ENCODE results near the gene PDS5A.

Gene PDS5A

DNA sequence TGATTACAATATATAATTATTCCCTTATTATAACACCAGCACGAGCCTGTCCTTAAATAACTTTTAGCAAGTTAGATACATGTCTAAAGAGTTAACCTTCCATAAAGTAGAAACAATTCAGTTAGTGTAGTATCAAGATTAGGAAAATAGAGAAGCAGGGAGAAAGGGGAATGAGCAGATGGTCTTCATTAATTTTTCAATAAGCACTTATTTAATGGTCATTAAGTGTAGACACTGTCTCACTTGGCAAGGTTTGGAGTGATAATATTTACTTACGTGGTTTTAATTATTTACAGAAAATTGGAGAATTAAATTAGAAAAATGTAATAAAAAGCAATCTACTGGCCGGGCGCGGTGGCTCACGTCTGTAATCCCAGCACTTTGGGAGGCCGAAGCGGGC lies 99.7 kb downstream of the PDS5A start:
- H3K4me3 ChIP-seq (ENCODE audit: insufficient read depth, low read depth, low read length): no peak overlapping the region
- no peaks in the 10 kb centered on the region for H3K27me3 ChIP-seq (ENCODE audit: control insufficient read depth, insufficient read depth, low read length, poor library complexity, severe bottlenecking)
- peaks cover 15% of the 10 kb centered on the region for H3K36me3 ChIP-seq (ENCODE audit: control insufficient read depth, insufficient read depth, low read length)
- WGBS, 2 experiments: 93 to 98% methylated on average over 7 to 8 of the region's 8 CpGs
- no peaks in the 10 kb centered on the region for H3K4me1 ChIP-seq (ENCODE audit: control insufficient read depth, insufficient read depth, low read length)
- H3K9me3 ChIP-seq (ENCODE audit: control insufficient read depth, low read length): no peaks in the 10 kb centered on the region
- H3K27ac ChIP-seq (ENCODE audit: insufficient read depth, low read depth, low read length, poor library complexity, severe bottlenecking): no peak overlapping the region

DNA sequence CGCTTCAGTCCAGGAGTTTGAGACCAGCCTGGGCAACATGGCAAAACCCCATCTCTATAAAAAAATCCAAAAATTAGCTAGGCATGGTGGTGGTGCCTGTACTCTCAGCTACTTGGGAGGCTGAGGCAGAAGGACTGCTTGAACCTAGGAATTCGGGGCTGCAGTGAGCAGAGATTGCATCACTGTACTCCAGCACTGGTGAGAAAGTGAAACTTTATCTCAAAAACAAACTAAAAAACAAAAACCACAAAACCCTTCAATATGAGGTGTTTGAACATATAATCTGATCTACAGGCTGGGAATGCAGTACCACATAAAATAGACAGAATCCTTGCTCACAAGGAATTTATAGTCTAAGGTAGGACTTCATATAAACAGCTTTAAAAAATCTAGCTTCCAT lies 103.9 kb downstream of the PDS5A start:
- Histone ChIP-seq H3K4me1 (ENCODE audit: control insufficient read depth, insufficient read depth, low read length) (no peaks in the 10 kb centered on the region), H3K27ac (ENCODE audit: insufficient read depth, low read depth, low read length, poor library complexity, severe bottlenecking) (no peak overlapping the region), H3K9me3 (ENCODE audit: control insufficient read depth, low read length) (no peaks in the 10 kb centered on the region), H3K4me3 (ENCODE audit: insufficient read depth, low read depth, low read length) (no peak overlapping the region), H3K36me3 (ENCODE audit: control insufficient read depth, insufficient read depth, low read length) (peaks cover 17% of the 10 kb centered on the region), H3K27me3 (ENCODE audit: control insufficient read depth, insufficient read depth, low read length, poor library complexity, severe bottlenecking) (no peaks in the 10 kb centered on the region)
- WGBS, 2 experiments: 83 to 98% methylated on average over 2 of the region's 2 CpGs

DNA sequence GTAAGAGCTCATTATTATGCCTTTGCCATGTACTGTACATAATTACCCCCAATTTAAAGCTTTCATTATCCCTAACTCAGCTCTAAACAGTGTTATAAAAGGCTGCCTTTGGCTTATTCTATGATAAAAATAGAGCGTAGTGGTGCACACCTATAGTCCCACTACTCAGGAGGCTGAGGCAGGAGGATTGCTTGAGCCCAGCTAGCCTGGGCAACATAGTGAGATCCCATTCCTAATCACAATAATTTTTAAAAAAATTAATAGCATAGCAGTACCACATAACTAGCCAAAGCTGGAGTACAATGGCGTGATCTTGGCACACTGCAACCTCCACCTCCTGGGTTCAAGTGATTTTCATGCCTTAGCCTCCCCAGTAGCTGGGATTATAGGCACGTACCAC lies 112.4 kb downstream of the PDS5A start:
- Histone ChIP-seq H3K9me3 (ENCODE audit: control insufficient read depth, low read length) (no peaks in the 10 kb centered on the region), H3K27ac (ENCODE audit: insufficient read depth, low read depth, low read length, poor library complexity, severe bottlenecking) (no peak overlapping the region), H3K4me1 (ENCODE audit: control insufficient read depth, insufficient read depth, low read length) (no peaks in the 10 kb centered on the region), H3K27me3 (ENCODE audit: control insufficient read depth, insufficient read depth, low read length, poor library complexity, severe bottlenecking) (no peaks in the 10 kb centered on the region), H3K4me3 (ENCODE audit: insufficient read depth, low read depth, low read length) (no peak overlapping the region), H3K36me3 (ENCODE audit: control insufficient read depth, insufficient read depth, low read length) (peaks cover 23% of the 10 kb centered on the region)
- 91 to 98% methylated on average over 3 of the region's 3 CpGs for WGBS, 2 experiments

DNA sequence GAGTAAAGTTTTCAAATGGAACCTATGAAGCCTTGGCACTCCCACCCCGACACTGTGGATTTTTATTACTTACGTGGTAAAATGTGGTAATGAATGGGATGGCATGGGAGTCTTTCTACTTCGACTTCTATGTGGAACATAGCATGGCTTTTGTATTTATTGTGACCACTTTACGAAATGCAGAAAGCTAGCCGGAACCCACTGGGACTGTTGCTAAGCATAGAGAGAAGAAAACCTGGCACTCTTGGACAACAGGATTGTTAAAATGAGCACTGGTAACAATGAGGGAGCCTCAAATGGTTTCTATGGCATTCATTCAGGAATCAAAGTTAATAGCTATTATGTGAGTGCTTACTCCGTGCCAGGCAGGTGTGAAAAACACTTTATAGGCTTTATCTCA lies 113.3 kb downstream of the PDS5A start:
- H3K36me3 ChIP-seq (ENCODE audit: control insufficient read depth, insufficient read depth, low read length): peaks cover 30% of the 10 kb centered on the region
- H3K9me3 ChIP-seq (ENCODE audit: control insufficient read depth, low read length): no peaks in the 10 kb centered on the region
- H3K4me1 ChIP-seq (ENCODE audit: control insufficient read depth, insufficient read depth, low read length): no peaks in the 10 kb centered on the region
- no peak overlapping the region for H3K4me3 ChIP-seq (ENCODE audit: insufficient read depth, low read depth, low read length)
- no peak overlapping the region for H3K27ac ChIP-seq (ENCODE audit: insufficient read depth, low read depth, low read length, poor library complexity, severe bottlenecking)
- H3K27me3 ChIP-seq (ENCODE audit: control insufficient read depth, insufficient read depth, low read length, poor library complexity, severe bottlenecking): no peaks in the 10 kb centered on the region
- WGBS, 2 experiments: 92 to 94% methylated on average over 5 of the region's 6 CpGs

DNA sequence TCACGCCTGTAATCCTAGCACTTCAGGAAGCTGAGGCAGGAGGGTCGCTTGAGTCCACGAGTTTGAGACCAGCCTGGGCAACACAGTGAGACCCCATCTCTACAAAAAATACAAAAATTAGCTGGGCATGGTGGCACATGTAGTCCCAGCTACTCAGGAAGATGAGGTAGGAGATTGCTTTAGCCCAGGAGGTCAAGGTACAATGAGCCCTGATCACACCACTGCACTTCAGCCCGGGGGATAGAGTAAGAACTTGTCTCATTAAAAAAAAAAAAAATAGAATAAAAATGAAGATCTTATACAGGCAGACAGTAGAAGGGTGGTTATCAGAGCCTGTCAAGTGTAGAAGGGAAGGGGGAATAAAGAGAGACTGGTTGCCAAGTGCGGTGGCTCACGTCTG lies 116.9 kb downstream of the PDS5A start:
- H3K4me1 ChIP-seq (ENCODE audit: control insufficient read depth, insufficient read depth, low read length): no peaks in the 10 kb centered on the region
- no peaks in the 10 kb centered on the region for H3K27me3 ChIP-seq (ENCODE audit: control insufficient read depth, insufficient read depth, low read length, poor library complexity, severe bottlenecking)
- 94 to 95% methylated on average over 5 to 6 of the region's 6 CpGs for WGBS, 2 experiments
- H3K36me3 ChIP-seq (ENCODE audit: control insufficient read depth, insufficient read depth, low read length): peaks cover 37% of the 10 kb centered on the region
- H3K27ac ChIP-seq (ENCODE audit: insufficient read depth, low read depth, low read length, poor library complexity, severe bottlenecking): no peak overlapping the region
- no peak overlapping the region for H3K4me3 ChIP-seq (ENCODE audit: insufficient read depth, low read depth, low read length)
- no peaks in the 10 kb centered on the region for H3K9me3 ChIP-seq (ENCODE audit: control insufficient read depth, low read length)

DNA sequence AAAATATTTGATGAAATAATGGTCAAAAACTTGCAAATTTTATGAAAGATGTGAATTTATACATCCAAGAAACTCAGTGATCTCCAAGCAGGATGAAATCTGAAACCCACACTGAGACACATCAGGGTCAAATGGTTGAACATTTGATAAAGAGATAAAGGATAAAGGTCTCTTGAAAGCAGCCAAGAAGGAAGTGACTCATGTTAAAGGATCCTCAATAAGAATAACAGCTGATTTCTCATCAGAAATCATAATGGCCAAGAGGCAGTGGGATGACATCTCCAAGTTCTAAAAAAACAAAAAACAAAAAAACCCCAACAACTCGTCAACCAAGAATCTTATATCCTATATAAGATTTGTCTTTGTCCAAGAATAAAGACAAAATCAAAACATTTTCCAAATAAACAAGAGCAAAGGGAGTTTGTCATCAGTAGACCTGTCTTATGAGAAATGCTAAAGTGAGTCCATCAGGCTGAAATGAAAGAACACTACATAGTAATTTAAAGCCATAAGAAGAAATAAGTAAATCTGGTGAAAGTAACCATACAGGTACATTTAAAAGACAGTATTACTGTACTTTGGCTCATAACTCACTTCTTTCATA lies 121.7 kb downstream of the PDS5A start:
- Histone ChIP-seq H3K4me1 (ENCODE audit: control insufficient read depth, insufficient read depth, low read length) (no peaks in the 10 kb centered on the region), H3K27me3 (ENCODE audit: control insufficient read depth, insufficient read depth, low read length, poor library complexity, severe bottlenecking) (no peaks in the 10 kb centered on the region), H3K4me3 (ENCODE audit: insufficient read depth, low read depth, low read length) (no peak overlapping the region), H3K27ac (ENCODE audit: insufficient read depth, low read depth, low read length, poor library complexity, severe bottlenecking) (no peak overlapping the region), H3K9me3 (ENCODE audit: control insufficient read depth, low read length) (no peaks in the 10 kb centered on the region), H3K36me3 (ENCODE audit: control insufficient read depth, insufficient read depth, low read length) (peaks cover 29% of the 10 kb centered on the region)
- 92% methylated on average over 1 of the region's 1 CpG; no CpG with 5 or more reads in 1 of the 2 experiments for WGBS, 2 experiments

DNA sequence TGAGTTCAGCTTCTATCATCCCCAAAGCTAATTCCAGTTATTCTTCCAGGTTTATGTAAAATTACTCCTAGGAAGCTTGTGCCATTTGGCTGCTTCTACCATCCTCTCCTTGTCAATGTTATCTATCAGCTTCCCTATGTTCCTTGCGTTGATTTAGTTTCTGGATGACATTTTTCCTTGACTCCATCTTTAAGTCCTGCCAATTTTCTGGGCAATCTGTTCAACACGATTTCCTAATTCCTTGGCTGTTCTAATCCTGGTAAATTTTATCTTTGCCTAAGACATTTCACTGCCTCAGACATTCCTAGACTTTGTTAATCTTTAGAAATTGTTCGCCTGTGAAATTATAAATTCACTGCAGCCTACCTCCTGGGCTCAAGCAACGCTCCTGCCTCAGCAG lies 125.1 kb downstream of the PDS5A start:
- H3K4me1 ChIP-seq (ENCODE audit: control insufficient read depth, insufficient read depth, low read length): no peaks in the 10 kb centered on the region
- no peaks in the 10 kb centered on the region for H3K27me3 ChIP-seq (ENCODE audit: control insufficient read depth, insufficient read depth, low read length, poor library complexity, severe bottlenecking)
- 93 to 94% methylated on average over 4 of the region's 4 CpGs for WGBS, 2 experiments
- no peak overlapping the region for H3K27ac ChIP-seq (ENCODE audit: insufficient read depth, low read depth, low read length, poor library complexity, severe bottlenecking)
- H3K9me3 ChIP-seq (ENCODE audit: control insufficient read depth, low read length): no peaks in the 10 kb centered on the region
- peaks cover 6% of the 10 kb centered on the region for H3K36me3 ChIP-seq (ENCODE audit: control insufficient read depth, insufficient read depth, low read length)
- no peak overlapping the region for H3K4me3 ChIP-seq (ENCODE audit: insufficient read depth, low read depth, low read length)

DNA sequence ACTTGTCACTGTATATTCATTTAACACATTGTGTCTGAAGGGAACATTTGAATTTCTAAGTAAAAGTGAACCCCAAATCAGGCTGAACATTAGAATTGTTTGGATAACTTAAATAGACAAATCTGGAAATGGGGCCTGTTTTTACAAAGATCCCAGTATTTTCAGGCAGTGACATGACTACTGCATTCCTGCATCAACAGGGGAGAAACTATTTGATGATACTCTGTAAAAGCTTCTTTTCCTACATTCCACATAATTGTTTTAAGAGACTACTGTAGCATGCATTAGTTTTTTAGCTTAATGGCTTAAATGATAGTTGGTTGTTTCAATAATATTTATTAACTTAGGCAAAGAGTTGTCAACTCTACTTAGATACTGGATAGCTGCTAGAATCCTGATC lies 127.0 kb downstream of the PDS5A start:
- Histone ChIP-seq H3K27ac (ENCODE audit: insufficient read depth, low read depth, low read length, poor library complexity, severe bottlenecking) (no peak overlapping the region), H3K36me3 (ENCODE audit: control insufficient read depth, insufficient read depth, low read length) (peaks cover under 1% of the 10 kb centered on the region), H3K9me3 (ENCODE audit: control insufficient read depth, low read length) (no peaks in the 10 kb centered on the region), H3K4me1 (ENCODE audit: control insufficient read depth, insufficient read depth, low read length) (no peaks in the 10 kb centered on the region), H3K27me3 (ENCODE audit: control insufficient read depth, insufficient read depth, low read length, poor library complexity, severe bottlenecking) (no peaks in the 10 kb centered on the region), H3K4me3 (ENCODE audit: insufficient read depth, low read depth, low read length) (no peak overlapping the region)

DNA sequence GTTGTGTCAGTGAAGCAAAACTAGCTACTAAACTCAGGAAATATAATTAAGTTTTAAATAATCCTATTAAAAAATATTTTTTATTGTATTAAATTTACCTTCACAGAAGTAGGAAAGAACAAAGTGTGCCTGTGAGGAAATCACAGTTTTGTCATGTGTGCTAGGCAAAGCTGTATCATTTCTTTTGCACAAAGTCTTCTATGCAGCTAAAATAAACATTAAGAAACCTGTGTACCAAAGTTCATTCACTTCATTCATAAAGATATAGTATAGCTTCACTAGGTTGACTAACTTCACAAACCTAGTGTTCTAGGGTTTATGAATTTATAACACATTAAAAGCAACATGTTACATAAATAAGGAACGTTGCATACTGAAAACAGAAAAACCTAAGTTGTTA lies 131.0 kb downstream of the PDS5A start:
- no peak overlapping the region for H3K4me3 ChIP-seq (ENCODE audit: insufficient read depth, low read depth, low read length)
- no peaks in the 10 kb centered on the region for H3K9me3 ChIP-seq (ENCODE audit: control insufficient read depth, low read length)
- H3K4me1 ChIP-seq (ENCODE audit: control insufficient read depth, insufficient read depth, low read length): no peaks in the 10 kb centered on the region
- no peaks in the 10 kb centered on the region for H3K27me3 ChIP-seq (ENCODE audit: control insufficient read depth, insufficient read depth, low read length, poor library complexity, severe bottlenecking)
- H3K27ac ChIP-seq (ENCODE audit: insufficient read depth, low read depth, low read length, poor library complexity, severe bottlenecking): no peak overlapping the region
- WGBS, 2 experiments: no CpG with 5 or more reads among the region's 1 CpG
- H3K36me3 ChIP-seq (ENCODE audit: control insufficient read depth, insufficient read depth, low read length): peaks cover 3% of the 10 kb centered on the region

DNA sequence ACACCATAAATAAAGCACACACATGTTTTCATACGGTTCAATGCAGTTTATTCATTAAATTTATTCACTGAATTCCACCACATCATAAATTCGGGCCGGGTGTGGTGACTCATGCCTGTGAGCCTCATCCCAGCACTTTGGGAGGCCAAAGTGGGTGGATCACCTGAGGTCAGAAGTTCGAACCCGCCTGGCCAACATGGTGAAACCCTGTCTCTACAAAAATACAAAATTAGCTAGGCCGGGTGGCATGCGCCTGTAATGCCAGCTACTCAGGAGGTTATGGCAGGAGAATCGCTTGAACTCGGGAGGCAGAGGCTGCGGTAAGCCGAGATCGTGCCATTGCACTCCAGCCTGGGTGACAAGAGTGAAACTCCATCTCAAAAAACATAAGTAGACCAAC lies 131.6 kb downstream of the PDS5A start:
- WGBS, 2 experiments: 90 to 94% methylated on average over 12 of the region's 12 CpGs
- no peaks in the 10 kb centered on the region for H3K9me3 ChIP-seq (ENCODE audit: control insufficient read depth, low read length)
- H3K27me3 ChIP-seq (ENCODE audit: control insufficient read depth, insufficient read depth, low read length, poor library complexity, severe bottlenecking): no peaks in the 10 kb centered on the region
- no peak overlapping the region for H3K27ac ChIP-seq (ENCODE audit: insufficient read depth, low read depth, low read length, poor library complexity, severe bottlenecking)
- no peak overlapping the region for H3K4me3 ChIP-seq (ENCODE audit: insufficient read depth, low read depth, low read length)
- H3K4me1 ChIP-seq (ENCODE audit: control insufficient read depth, insufficient read depth, low read length): no peaks in the 10 kb centered on the region
- peaks cover 7% of the 10 kb centered on the region for H3K36me3 ChIP-seq (ENCODE audit: control insufficient read depth, insufficient read depth, low read length)

DNA sequence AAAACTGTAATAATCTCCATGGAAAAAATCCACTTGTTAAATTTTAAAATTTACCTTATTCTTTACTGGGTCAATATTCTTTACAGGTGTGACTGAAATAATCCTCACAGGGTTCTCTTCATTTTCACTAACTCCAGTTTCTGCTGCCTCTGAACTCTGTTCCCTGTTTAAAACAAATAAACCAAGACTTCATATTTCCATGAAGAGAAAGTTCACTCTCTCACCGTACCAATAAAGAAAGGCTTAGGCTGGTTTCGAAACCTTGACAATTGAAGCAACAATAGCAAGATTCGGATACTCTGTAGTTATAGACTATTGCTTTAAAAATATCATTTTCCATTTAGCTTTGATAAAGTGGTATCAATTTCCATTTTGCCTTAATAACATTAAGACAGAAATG lies 135.8 kb downstream of the PDS5A start:
- no peaks in the 10 kb centered on the region for H3K9me3 ChIP-seq (ENCODE audit: control insufficient read depth, low read length)
- 96 to 100% methylated on average over 2 to 3 of the region's 3 CpGs for WGBS, 2 experiments
- no peaks in the 10 kb centered on the region for H3K27me3 ChIP-seq (ENCODE audit: control insufficient read depth, insufficient read depth, low read length, poor library complexity, severe bottlenecking)
- H3K36me3 ChIP-seq (ENCODE audit: control insufficient read depth, insufficient read depth, low read length): peaks cover 31% of the 10 kb centered on the region
- H3K27ac ChIP-seq (ENCODE audit: insufficient read depth, low read depth, low read length, poor library complexity, severe bottlenecking): no peak overlapping the region
- no peaks in the 10 kb centered on the region for H3K4me1 ChIP-seq (ENCODE audit: control insufficient read depth, insufficient read depth, low read length)
- no peak overlapping the region for H3K4me3 ChIP-seq (ENCODE audit: insufficient read depth, low read depth, low read length)
